Muscle of arm (tissue), 12 donors: ENCODE data around the gene IL15RA. TPM values are rescaled to one million over a fixed set of nuclear protein-coding genes. Genes with fewer than 3 reads are reported as not detected.
"Not testable (repeated sequence)": the region's sequence is repeated elsewhere in the genome, so short reads cannot be mapped to it uniquely, and the experiment has no call there.

Experiments used
- DNase-seq: peaks from one replicate; pipeline ENCODE4 v3.0.0-alpha.2; 2013
- polyA plus RNA-seq, 12 donors: library from polyadenylated mRNA; unstranded; fragments of 120-200 nt; gene quantifications; one replicate each; pipeline ENCODE4 v1.2.1, GENCODE V29; 2013; ENCODE audit not compliant: insufficient read length in 12 of 12

IL15RA gene
- polyA plus RNA-seq, 12 donors, result 1.2 to 3.8 (median 2.0) TPM; not detected in 2

GRCh38 chr10:5927306-5927705 lies 50.0 kb downstream of the IL15RA start:
- peak; percentile 55 for DNase-seq

GRCh38 chr10:5924889-5925288 lies 52.5 kb downstream of the IL15RA start:
- no peak for DNase-seq

GRCh38 chr10:5921746-5922145 lies 55.6 kb downstream of the IL15RA start:
- DNase-seq, result no peak

- DNase-seq, result no peak
Observed at GRCh38 chr10:5919568-5919967, 57.8 kb downstream of the IL15RA start.

- no peak for DNase-seq
Observed at GRCh38 chr10:5918763-5919162, 58.6 kb downstream of the IL15RA start.

- no peak for DNase-seq
Observed at GRCh38 chr10:5917305-5917704, 60.0 kb downstream of the IL15RA start.

GRCh38 chr10:5915451-5915850 lies 61.9 kb downstream of the IL15RA start:
- no peak for DNase-seq

- no peak for DNase-seq
Observed at GRCh38 chr10:5913736-5914135, 63.6 kb downstream of the IL15RA start.

GRCh38 chr10:5911670-5912069 lies 65.7 kb downstream of the IL15RA start:
- DNase-seq, result no peak

- no peak for DNase-seq
Observed at GRCh38 chr10:5910323-5911100, 66.8 kb downstream of the IL15RA start.

GRCh38 chr10:5908676-5909075 lies 68.7 kb downstream of the IL15RA start:
- DNase-seq, result not testable (repeated sequence)

- no peak for DNase-seq
Observed at GRCh38 chr10:5906651-5907050, 70.7 kb downstream of the IL15RA start.

GRCh38 chr10:5905854-5906507 lies 71.4 kb downstream of the IL15RA start:
- no peak for DNase-seq

- no peak for DNase-seq
Observed at GRCh38 chr10:5904227-5904626, 73.1 kb downstream of the IL15RA start.

GRCh38 chr10:5903563-5903962 lies 73.8 kb downstream of the IL15RA start:
- DNase-seq, result no peak

- no peak for DNase-seq
Observed at GRCh38 chr10:5902511-5903274, 74.7 kb downstream of the IL15RA start.

Other genes starting within 250 kb of the IL15RA start
- gene GDI2, start 164.1 kb downstream of the IL15RA start, polyA plus RNA-seq, result 100 to 1,000 TPM in 11 of 12 donors, not detected in 1; 169 to 335 (median 292) TPM
- 1 to 10 TPM in 10 of 12 donors, not detected in 2; 5.1 to 7.3 (median 6.2) TPM for gene ANKRD16, start 87.7 kb downstream of the IL15RA start, polyA plus RNA-seq
- gene FBH1, start 87.3 kb downstream of the IL15RA start, polyA plus RNA-seq, result 10 to 100 TPM in 11 of 12 donors, not detected in 1; 37.5 to 69.3 (median 49.0) TPM
- gene IL2RA, start 84.8 kb upstream of the IL15RA start, polyA plus RNA-seq, result 1 to 10 TPM in 1 of 12 donors, under 1 TPM in 2, not detected in 9; 0.49 to 3.4 (median 0.49) TPM
- gene RBM17, start 111.5 kb upstream of the IL15RA start, polyA plus RNA-seq, result 100 to 1,000 TPM in 8 of 12 donors, 10 to 100 TPM in 4; 83.1 to 835 (median 111) TPM
- gene PFKFB3, start 225.4 kb upstream of the IL15RA start, polyA plus RNA-seq, result 10 to 100 TPM in 9 of 12 donors, 1 to 10 TPM in 2, not detected in 1; 8.8 to 26.2 (median 12.3) TPM